ENCODE data around the gene ZSCAN30.

GRCh38 chr18:35303610-35304009, 13.6 kb upstream of the ZSCAN30 start:
- TF ChIP-seq TAF1 (IDR thresholded peaks at IDR 0.05; ENCODE audit: borderline replicate concordance, insufficient read depth, low read length): no peak
- no peak for TF ChIP-seq POLR2AphosphoS5 (IDR thresholded peaks at IDR 0.05; ENCODE audit: low read depth, low read length)

Measured in PFSK-1 (cell line).